NK-92 (cell line): ENCODE data around the gene FGF12.

Experiments used
- DNase-seq: peaks from one replicate; lab custom pipeline; 2025; ENCODE audit not compliant: unreplicated experiment; lab: John Stamatoyannopoulos, UW

Gene FGF12

GRCh38 chr3:192422321-192422996, 304.9 kb downstream of the FGF12 start:
- no peak for DNase-seq

GRCh38 chr3:192419312-192419711, 308.0 kb downstream of the FGF12 start:
- DNase-seq: no peak

GRCh38 chr3:192417559-192418055, 309.7 kb downstream of the FGF12 start:
- no peak for DNase-seq

- no peak for DNase-seq
Observed at GRCh38 chr3:192417017-192417416, 310.3 kb downstream of the FGF12 start.

- no peak for DNase-seq
Observed at GRCh38 chr3:192413461-192413860, 313.9 kb downstream of the FGF12 start.

- no peak for DNase-seq
Observed at GRCh38 chr3:192410684-192410960, 316.7 kb downstream of the FGF12 start.

GRCh38 chr3:192409838-192410683, 317.3 kb downstream of the FGF12 start:
- DNase-seq: no peak

- no peak for DNase-seq
Observed at GRCh38 chr3:192409201-192409837, 318.0 kb downstream of the FGF12 start.

GRCh38 chr3:192408647-192409200, 318.6 kb downstream of the FGF12 start:
- no peak for DNase-seq

- no peak for DNase-seq
Observed at GRCh38 chr3:192408007-192408646, 319.2 kb downstream of the FGF12 start.

- no peak for DNase-seq
Observed at GRCh38 chr3:192399767-192400166, 327.6 kb downstream of the FGF12 start.

GRCh38 chr3:192397012-192397411, 330.3 kb downstream of the FGF12 start:
- DNase-seq: no peak

- DNase-seq: no peak
Observed at GRCh38 chr3:192395506-192395905, 331.8 kb downstream of the FGF12 start.

GRCh38 chr3:192392986-192393385, 334.4 kb downstream of the FGF12 start:
- no peak for DNase-seq

GRCh38 chr3:192382861-192383260, 344.5 kb downstream of the FGF12 start:
- no peak for DNase-seq

- DNase-seq: no peak
Observed at GRCh38 chr3:192373586-192373985, 353.8 kb downstream of the FGF12 start.

GRCh38 chr3:192373032-192373431, 354.3 kb downstream of the FGF12 start:
- DNase-seq: no peak

- no peak for DNase-seq
Observed at GRCh38 chr3:192372616-192373015, 354.7 kb downstream of the FGF12 start.

GRCh38 chr3:192371870-192372400, 355.4 kb downstream of the FGF12 start:
- DNase-seq: no peak

GRCh38 chr3:192367616-192368015, 359.7 kb downstream of the FGF12 start:
- DNase-seq: no peak

- DNase-seq: no peak
Observed at GRCh38 chr3:192366916-192367315, 360.4 kb downstream of the FGF12 start.
